Peyer's patch (tissue), 4 donors: Measurements from ENCODE around the gene TOM1L2.

Source experiments
- CTCF ChIP-seq, 6 experiments: fragments of 450-650 bp in 4 of 6; fragments of 200-600 bp in 2 of 6; sonication (generic) in 1 of 6; IDR thresholded peaks; one replicate each; pipeline ENCODE4 v1.5.1; 2017 to 2019; ENCODE audit warnings: antibody characterized with exemption in 6 of 6, mild to moderate bottlenecking in 3 of 6, moderate library complexity in 1 of 6
- POLR2A ChIP-seq, 2 donors: fragments of 450-650 bp; IDR thresholded peaks; one replicate each; pipeline ENCODE4 v1.5.1; 2017; ENCODE audit warnings: antibody characterized with exemption in 2 of 2, mild to moderate bottlenecking in 2 of 2, moderate library complexity in 2 of 2

GRCh38 chr17:17987901-17988300 lies 15.7 kb upstream of the TOM1L2 start:
- TF ChIP-seq CTCF (IDR thresholded peaks at IDR 0.05) = no peak
- TF ChIP-seq POLR2A (IDR thresholded peaks at IDR 0.05) = no peak
